Umbilical cord (tissue), 2 donors: ENCODE data around the gene VAMP7. TPM values are rescaled to one million over a fixed set of nuclear protein-coding genes. Genes with fewer than 3 reads are reported as not detected.
A peak's percentile ranks its signal among the peaks of the same experiment; 100 is the strongest.
"Not testable (repeated sequence)": the region's sequence is repeated elsewhere in the genome, so short reads cannot be mapped to it uniquely, and the experiment has no call there.

Source experiments
- DNase-seq: peaks from one replicate; pipeline ENCODE4 v3.0.0-alpha.2; 2015; ENCODE audit warnings: low spot score
- total RNA-seq: library from RNA; depleted of rRNA; stranded (reverse); fragments of >200 nt; gene quantifications from one replicate; pipeline ENCODE4 v1.2.3, GENCODE V29; 2014; ENCODE audit warnings: low replicate concordance; ENCODE audit not compliant: insufficient read depth

Gene VAMP7, protein sequence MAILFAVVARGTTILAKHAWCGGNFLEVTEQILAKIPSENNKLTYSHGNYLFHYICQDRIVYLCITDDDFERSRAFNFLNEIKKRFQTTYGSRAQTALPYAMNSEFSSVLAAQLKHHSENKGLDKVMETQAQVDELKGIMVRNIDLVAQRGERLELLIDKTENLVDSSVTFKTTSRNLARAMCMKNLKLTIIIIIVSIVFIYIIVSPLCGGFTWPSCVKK
- total RNA-seq = 31.5 TPM

DNA sequence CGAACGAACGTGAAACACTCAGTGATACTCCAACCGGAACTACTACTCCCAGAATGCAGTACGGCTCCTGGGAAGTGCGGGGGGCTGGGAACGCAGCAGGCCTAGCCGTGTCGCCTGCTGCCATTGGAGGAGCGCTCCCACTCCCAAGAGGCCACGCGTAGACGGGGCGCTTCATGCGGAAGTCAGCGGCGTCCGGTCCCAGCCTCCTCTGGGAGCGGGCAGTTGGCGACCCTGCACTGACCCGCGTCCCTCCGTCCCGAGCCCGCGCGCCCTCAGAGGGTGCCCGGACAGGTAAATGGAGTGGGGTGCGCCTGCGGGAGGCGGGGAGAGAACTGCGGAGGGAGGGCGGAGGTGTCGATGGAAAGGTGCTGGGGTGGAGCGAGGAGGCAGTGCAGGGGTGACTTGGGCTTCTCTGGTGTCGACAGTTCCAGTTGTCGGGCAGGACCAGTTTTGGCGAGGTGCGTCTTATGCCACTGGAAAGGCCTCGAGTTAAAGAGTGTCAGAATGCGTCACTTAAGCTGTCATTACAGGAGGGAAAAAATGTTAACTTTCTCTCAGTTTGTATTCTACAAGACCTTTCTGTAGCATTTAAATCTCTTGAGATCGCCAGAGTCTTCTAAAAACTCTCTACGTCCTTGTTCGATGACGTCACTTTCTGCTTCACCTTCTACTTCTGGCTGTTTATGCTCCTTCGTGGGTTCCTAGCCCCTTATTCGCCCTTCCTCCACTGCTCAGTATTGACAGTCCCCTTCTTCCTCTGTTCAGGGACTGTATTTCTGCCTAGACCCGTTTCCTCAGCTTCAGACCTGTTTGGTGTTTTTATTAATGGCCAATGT lies at the start of gene VAMP7:
Gene VAMP7 (plus strand): TSS at position 188 of the 836 bp plus-strand sequence. CDS start 8,122 bp downstream, outside the sequence.
- peak; percentile 92 for DNase-seq

DNA sequence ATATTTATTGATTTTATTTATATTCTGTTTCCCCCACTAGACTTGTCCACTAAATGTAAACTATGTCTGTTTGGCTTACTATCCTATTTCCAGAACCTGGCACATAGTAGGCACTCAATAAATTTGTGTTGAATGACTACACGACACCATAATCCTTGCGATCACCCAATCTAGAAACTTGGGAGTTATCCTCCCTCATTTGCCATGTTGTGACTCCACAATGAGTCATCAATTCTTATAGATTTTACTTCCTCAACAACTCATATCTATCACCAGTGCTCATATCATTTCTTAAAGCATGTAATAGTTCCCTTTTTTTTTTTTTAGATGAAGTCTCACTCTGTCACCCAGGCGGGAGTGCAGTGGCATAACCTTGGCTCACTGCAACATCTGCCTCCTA lies 39.9 kb upstream of the VAMP7 start:
- no peak for DNase-seq

DNA sequence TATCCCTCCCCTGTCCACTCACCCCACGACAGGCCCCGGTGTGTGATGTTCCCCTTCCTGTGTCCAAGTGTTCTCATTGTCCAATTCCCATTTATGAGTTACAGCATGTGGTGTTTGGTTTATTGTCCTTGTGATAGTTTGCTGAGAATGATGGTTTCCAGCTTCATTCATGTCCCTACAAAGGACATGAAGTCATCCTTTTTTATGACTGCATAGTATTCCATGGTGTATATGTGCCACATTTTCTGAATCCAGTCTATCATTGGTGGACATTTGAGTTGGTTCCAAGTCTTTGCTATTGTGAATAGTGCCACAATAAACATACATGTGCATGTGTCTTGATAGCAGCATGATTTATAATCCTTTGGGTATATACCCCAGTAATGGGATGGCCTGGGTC lies 29.4 kb upstream of the VAMP7 start:
- DNase-seq = not testable (repeated sequence)

DNA sequence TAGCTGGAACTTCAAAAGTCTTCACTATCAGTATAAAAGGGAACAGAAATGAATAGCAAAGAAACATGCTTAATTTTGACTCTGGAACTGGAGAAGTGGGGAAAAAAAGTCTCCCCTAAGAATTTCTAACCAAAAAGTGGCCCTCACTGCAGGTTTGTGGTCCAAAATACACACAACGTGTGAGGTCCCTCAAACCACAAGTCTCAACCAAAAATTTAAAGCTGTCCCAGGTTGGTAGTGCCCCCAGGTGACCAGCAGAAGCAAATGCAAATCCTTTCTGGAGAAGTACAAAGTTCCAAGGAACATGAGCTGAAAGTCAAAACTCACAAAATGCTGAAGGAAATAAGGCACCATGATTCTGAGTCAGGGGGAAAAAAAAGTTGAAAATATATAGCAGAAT lies 23.6 kb upstream of the VAMP7 start:
- no peak for DNase-seq

DNA sequence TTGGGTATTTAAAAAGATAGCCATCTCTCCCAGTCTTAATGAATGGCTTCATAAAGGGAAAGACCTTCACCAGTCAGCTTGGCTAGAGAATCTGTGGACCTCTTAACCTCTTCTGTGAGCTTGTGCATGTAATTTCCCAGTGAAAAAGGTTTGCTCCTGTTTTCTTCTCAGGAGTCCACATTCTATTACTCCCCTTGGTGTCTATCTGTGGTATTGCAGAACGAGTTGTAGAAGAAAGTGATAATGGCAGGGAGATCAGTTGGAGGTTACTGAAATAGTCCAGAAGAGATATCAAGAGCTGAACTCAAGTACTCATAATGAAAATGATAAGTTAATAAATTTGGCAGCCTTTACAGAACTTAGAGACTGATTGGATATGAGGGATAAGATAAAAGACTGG lies 16.5 kb upstream of the VAMP7 start:
- DNase-seq = no peak

DNA sequence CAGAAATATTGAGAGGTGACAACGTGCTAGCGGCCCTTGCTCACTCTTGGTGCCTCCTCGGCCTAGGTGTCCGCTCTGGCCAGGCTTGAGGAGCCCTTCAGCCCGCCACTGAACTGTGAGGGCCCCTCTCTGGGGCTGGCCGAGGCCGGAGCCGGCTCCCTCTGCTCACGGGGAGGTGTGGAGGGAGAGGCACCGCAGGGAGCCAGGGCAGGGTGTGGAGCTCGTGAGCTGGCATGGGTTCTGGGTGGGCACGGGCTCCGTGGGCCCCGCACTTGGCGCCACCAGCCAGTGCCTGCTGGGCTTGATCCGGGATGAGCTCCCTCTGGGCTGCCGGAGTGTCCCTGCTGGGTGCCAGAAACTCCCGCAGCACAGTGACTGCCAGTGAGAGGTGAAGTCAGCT lies 16.0 kb upstream of the VAMP7 start:
- DNase-seq = no peak

DNA sequence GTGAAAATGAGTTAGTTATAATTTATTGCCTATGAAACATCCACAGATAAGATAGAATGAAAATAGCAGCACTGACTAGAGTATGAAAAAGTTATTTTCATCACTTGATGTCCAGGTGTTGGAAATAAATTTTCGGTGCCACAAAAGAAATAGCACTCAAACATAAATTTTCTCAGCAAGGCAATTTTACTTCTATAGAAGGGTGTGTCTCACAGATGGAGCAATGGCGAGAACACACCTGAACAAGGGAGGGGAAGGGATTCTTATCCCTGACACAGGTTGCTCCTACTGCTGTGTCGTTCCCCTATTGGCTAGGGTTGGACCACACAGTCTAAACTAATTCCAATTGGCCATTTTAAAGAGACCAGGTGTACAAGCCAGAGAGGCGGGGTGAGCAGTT lies 13.3 kb upstream of the VAMP7 start:
- DNase-seq = no peak

DNA sequence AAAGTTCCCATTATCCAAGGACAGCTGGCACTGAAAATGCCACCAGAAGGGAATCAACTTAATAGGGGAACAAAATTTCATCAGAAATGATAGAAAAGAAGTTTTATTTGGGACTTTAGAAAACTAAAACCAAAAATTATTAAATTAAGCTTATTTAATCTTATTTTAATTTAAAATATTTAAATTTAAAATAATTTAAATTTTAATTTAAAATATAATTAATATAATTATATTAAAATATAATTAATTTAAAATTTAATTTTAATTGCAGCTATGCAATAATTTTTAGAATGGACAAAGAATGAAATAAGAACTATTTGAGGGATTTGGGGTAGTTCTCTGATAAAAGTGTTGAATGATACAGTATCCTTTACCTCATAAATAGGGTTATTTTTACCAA lies 10.2 kb upstream of the VAMP7 start:
- no peak for DNase-seq

DNA sequence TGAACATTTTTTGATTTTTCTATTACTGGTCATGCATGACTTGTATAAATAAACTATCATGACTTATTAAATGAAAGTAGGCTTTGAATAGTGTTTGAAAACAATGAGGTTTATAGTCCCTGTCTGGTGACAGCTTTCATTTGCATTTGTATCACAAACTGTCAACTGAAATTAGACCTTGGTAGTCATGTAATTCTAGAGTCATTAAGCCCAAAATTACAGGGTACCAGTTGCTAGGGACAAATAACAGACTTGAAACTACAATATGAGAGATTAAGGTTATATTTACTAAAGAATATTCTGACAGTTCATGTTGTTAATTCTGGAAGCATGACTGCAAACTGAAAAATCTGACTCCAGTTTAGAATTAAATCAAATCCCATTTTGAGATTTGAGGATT lies 9.2 kb upstream of the VAMP7 start:
- DNase-seq = no peak

DNA sequence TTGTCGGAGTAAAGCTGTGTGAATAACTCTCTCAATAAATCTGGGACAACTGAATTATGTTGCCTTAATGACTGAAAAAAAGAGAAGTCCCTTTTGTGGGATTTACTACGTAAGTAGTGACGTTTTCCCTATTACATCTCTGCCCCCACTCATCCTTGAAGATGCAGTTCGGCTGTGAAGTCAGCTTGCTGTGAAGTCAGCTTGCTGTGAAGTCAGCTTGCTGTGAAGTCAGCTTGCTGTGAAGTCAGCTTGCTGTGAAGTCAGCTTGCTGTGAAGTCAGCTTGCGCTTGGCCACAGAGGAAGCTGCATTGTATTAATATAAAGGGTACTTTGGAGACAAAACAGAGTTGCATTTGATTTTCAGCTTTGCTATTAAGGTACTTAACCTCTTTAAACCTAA lies 8.0 kb upstream of the VAMP7 start:
- no peak for DNase-seq

DNA sequence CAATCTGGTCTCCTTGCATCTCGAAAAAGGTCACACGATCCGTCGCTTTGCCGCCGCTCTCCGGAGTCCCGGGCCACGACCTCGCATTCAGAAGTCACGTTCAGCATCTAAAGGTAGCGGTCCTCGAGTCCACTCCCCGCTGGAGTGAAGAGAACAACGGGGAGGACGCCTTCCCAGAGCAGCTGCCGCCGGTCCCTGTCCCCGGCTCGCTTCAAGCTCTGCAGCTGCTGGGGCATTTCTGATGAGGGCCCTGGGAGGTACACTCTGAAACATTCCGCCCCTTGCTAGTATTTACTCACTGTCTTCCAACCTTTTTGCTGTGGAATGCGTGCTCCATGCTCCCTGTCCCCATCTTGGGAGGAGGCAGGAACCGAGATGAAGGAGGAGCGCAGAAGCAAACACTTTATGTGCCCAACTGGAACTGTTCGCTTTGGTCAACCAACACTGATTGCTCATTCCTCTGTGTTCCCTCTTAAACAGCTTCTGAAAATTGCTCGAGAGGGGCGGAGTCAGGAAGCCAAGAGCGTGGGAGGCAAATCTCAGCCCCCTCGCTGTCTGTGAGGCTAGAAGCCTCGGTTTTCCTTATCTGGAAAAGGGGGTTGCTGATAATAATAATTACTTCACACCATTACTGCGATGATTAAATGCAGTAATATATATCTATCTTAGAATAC lies 6.4 kb upstream of the VAMP7 start:
- DNase-seq = no peak

DNA sequence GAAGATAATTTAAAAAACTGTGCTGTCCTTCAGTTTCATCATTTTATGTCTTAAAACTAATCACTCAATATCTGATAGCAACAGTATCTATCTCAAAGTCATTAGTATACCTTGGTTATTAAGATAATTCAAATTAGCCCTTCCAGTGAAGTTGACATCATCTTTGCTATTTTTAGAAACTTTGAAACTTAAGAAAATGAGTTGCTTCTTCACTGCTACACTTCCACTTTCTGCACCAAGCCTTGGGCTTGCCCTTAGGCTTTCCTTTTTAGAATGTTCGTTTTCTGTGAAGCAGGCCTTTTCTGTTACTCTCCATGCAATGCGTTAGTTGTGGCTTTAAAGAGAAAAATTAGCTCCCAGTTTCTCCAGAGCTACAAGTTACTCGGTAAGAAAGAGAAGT lies 4.4 kb upstream of the VAMP7 start:
- DNase-seq = no peak

DNA sequence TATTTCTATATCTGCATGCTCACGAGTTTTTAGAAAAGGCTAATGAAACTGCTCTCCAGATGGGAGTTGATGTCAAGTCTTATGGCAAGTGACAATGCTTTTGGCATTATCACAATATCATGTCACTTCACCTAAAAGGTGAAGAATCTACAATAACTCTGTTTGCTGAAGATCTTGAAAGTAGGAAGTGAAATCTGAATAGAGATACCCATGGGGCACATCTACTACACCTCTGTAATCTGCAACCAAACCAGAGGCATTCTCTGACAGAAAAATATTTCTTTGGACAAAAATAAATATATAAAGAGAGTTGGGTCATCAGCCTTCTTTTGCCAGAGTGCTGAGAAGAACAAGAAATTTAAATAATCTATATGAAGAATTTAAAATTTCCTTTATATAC lies 3.9 kb upstream of the VAMP7 start:
- DNase-seq = no peak

DNA sequence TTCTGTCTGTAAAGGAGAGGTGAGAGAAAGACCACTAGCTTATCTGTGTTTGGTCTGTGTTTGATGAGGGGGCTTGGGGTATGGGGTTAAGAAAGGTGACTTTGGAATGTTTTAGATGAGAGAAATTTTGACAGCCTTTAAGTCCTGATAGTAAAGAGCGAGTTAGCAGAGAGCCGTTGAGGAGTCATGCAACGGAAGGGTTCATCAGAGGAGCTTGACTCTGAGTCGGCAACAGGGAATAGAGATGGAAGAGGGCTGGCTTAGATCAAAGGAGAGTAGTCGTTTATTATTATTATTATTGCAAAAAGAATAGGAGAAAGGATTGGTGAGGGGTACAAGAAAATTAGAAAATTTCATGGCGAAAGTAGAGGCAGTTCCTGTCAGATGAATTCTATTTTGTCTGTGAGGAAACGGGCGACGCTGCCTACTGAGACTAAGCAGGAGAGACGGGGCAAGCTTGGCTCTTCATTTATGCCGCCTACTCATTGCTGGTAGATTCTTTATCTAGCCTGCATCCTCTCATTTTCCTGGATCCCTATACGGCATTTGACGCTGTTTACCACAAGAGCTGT lies 473 bp upstream of the VAMP7 start:
- DNase-seq = peak; percentile 21

DNA sequence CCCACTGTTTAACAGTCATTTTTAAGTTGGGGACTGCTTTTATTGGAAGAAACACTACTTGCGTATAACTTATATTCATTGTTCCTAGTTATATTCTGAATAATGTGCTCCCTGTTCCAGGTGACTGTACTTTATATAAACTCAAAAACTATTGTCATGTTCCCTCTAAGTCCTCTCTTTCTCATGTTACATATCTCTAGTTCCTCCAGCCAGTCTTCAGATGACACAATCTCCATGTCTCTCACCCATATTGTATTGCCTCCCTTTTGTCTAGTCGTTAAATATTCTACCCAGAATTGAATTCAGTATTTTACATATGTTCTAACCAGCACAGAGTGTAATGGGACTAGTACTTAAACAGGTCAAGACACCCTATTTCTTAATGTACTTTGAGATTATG lies 5.3 kb downstream of the VAMP7 start:
- no peak for DNase-seq

DNA sequence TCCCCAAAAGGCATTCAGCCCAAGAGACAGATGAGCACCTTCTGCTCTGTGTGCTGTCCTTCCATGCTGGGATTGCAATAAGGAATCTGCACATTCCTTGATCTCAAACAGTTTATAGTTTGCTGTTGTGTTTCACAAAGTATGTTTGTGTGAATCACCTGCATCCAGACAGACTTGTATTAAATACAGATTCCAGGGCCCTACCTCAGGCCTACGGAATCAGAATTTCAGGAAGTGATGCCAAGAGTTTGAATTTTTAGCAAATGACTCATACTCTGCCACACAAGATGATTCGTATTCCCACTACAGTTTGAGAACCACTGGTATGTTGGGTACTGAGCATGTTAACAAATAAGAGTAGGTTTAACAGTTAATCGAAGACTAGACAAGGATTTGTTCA lies 7.0 kb downstream of the VAMP7 start:
- DNase-seq = no peak

DNA sequence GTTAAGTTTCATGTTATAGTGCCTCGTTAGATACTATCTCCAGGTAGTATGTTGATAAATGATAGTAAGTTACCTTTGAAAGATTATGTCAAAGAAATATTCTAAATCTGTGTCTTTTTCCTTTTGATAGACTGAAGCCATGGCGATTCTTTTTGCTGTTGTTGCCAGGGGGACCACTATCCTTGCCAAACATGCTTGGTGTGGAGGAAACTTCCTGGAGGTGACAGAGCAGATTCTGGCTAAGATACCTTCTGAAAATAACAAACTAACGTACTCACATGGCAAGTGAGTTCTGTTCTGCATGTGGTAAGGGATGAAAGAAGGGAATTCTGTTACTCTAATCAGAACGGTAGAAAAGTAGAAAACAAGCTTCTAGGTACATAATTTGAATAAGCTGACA lies 8.2 kb downstream of the VAMP7 start:
- no peak for DNase-seq

DNA sequence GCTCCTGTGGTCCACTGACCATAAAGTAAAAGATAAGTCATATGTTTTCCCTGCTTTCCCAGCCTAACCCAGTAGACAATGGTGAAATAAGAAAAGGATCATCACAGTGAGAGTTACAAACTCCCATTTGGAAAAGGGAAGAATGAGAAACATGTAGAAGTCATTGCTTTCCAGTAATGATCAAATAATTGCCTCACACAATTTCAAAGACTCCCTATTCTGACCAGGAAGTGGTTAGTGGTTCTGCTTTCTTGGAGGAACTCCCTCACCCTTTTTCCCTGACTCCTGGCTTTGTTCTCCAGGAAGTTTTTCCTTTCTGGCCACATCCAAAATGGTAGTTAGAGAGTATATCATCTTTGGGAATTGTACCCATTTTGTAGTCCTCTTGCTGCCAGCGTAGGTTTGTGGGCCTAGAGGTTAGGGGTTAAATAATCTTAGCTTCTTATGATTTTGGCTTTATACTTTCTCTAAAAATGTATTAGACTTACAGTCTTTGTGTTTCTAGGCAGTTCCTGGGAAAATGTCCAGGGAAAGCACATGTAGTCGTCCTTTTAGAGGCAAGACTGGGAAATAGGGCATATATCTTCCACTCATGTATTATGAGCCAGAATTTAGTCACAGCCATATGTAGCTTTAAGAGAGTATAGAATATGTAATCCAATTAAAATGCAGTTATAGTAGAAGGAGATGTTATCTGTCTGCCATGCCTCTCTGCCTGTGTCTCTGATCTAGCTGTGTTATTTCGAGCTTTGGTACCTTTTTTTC lies 10.5 kb downstream of the VAMP7 start:
- no peak for DNase-seq

DNA sequence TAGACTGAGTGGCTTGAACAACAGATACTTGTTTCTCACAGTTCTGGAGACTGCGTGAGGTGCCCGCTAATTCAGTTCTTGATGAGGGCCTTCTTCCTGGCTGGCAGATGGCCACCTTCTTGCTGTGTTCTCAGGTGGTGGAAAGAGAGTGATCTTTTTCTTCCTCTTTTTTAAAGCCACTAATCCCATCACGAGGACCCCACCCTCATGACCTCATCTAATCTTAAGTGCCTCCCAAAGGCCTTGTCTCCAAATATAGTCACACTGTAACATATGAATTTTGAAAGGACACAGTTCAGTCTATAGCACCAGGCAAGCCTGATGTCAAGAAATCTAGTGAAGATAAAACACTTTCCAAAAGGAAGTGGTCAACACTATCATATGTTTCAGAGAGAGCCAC lies 12.4 kb downstream of the VAMP7 start:
- DNase-seq = no peak

DNA sequence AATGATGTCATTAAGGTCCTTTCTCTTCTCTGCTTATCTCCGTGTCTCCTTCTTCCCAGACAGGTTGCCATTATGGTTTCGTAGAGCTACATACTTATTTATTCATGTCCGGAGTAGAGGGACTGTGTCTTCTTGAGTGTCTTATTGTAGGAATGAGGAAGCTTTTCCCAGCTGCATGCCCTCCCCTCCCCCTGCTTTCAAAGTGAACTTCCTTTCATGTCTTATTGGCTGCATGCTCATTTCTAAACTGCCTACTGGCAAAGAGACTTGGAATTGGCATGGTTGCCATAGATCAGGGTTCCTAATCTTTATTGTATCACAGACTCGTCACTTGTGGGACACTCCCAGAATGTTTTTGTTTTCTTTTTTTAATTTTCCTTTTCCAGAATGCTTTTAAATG lies 15.4 kb downstream of the VAMP7 start:
- no peak for DNase-seq

DNA sequence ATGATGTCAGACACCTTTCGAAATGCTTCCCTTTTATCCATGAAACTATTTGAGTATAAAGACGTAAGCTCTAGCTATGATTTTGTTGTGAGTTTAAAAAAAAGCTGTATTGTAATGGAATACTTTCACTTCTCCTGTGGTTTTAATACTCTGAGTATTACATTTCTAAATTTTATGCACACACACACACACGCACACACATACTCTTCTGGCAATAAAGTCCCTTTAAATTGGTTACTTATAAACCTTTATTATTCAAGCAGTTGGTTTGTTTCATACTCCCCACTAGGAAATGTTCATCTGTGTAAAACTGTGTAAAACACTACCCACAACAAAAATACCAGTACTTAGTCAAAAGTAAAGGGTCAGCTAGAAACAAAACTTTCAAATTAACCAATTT lies 18.2 kb downstream of the VAMP7 start:
- no peak for DNase-seq

DNA sequence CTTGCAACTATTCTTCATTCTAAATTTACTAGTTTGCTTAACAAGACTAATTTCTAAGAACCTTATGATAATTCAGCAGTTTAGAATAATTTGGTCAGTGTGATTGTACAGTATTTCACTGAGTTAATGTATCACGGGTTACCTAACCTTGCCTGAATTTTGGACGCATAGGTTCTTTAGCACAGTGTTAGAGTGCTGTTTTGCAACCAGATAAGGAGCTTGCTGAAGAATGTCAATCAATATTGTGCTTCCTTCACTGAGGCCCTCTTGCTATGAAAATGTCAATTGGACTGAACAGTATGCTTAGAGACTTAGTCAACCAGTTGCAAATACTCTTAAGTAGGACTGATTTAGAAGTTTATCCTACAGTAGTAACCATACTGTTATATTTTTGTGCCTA lies 19.6 kb downstream of the VAMP7 start:
- DNase-seq = no peak
